SK-N-SH treated with all-trans-retinoic acid at 6 μM for 48 hours (cell line): Measurements from ENCODE around the gene SNN.

ENCODE experiments used
- ATAC-seq: fragments of 200-7000 bp; cut with Tn5 transposase; 3 replicates; pipeline ENCODE4 v1.9.1; 2020; ENCODE audit warnings: mild to moderate bottlenecking, moderate library complexity
- ARNTL ChIP-seq: fragments of 450-650 bp; formaldehyde crosslinking; IDR thresholded peaks from 2 replicates; pipeline ENCODE4 v1.5.0; 2020; ENCODE audit warnings: low read depth, mild to moderate bottlenecking, moderate library complexity, borderline replicate concordance
- CREB5 ChIP-seq: fragments of 250-450 bp; sonication (Bioruptor Pico); IDR thresholded peaks from 2 replicates; pipeline ENCODE4 v1.5.1; 2020; ENCODE audit warnings: low read depth, mild to moderate bottlenecking, moderate library complexity
- CSDC2 ChIP-seq: fragments of 250-450 bp; sonication (Bioruptor Pico); IDR thresholded peaks from 2 replicates; pipeline ENCODE4 v1.5.0; 2020; ENCODE audit warnings: mild to moderate bottlenecking, moderate library complexity
- CSRNP3 ChIP-seq: fragments of 250-450 bp; sonication (Bioruptor Pico); IDR thresholded peaks from 2 replicates; pipeline ENCODE4 v1.5.1; 2021; ENCODE audit warnings: mild to moderate bottlenecking, moderate library complexity
- ESRRG ChIP-seq: fragments of 250-450 bp; sonication (Bioruptor Pico); IDR thresholded peaks from 2 replicates; pipeline ENCODE4 v1.6.1; 2021; ENCODE audit warnings: mild to moderate bottlenecking
- GLIS3 ChIP-seq: fragments of 250-450 bp; sonication (Bioruptor Pico); IDR thresholded peaks from 2 replicates; pipeline ENCODE4 v1.5.0; 2020; ENCODE audit warnings: mild to moderate bottlenecking, moderate library complexity
- ISL1 ChIP-seq: fragments of 250-450 bp; sonication (Bioruptor Pico); IDR thresholded peaks from 2 replicates; pipeline ENCODE4 v2.1.2; 2022; ENCODE audit warnings: mild to moderate bottlenecking, moderate library complexity
- OSR1 ChIP-seq: fragments of 250-450 bp; sonication (Bioruptor Pico); IDR thresholded peaks from 2 replicates; pipeline ENCODE4 v1.8.0; 2022; ENCODE audit warnings: moderate library complexity, mild to moderate bottlenecking, inconsistent platforms
- PATZ1 ChIP-seq: fragments of 250-450 bp; sonication (Bioruptor Pico); IDR thresholded peaks from 2 replicates; pipeline ENCODE4 v1.8.0; 2020; ENCODE audit warnings: mild to moderate bottlenecking, moderate library complexity, borderline replicate concordance
- POU6F1 ChIP-seq: fragments of 250-450 bp; sonication (Bioruptor Pico); IDR thresholded peaks from 2 replicates; pipeline ENCODE4 v1.8.0; 2021; ENCODE audit warnings: low read depth, mild to moderate bottlenecking, moderate library complexity, borderline replicate concordance
- PPARA ChIP-seq: fragments of 250-450 bp; sonication (Bioruptor Pico); IDR thresholded peaks from 2 replicates; pipeline ENCODE4 v1.5.0; 2020; ENCODE audit warnings: mild to moderate bottlenecking, borderline replicate concordance
- RARB ChIP-seq: fragments of 250-450 bp; sonication (Bioruptor Pico); IDR thresholded peaks from 2 replicates; pipeline ENCODE4 v1.8.0; 2021; ENCODE audit warnings: mild to moderate bottlenecking, moderate library complexity
- TOX ChIP-seq: fragments of 250-450 bp; sonication (Bioruptor Pico); IDR thresholded peaks from 2 replicates; pipeline ENCODE4 v1.8.0; 2021; ENCODE audit warnings: mild to moderate bottlenecking, moderate library complexity, borderline replicate concordance
- TSHZ2 ChIP-seq: fragments of 250-450 bp; sonication (Bioruptor Pico); IDR thresholded peaks from 2 replicates; pipeline ENCODE4 v1.5.0; 2020; ENCODE audit warnings: mild to moderate bottlenecking, moderate library complexity
- ZC3H10 ChIP-seq: fragments of 250-450 bp; sonication (Bioruptor Pico); IDR thresholded peaks from 2 replicates; pipeline ENCODE4 v1.5.1; 2021; ENCODE audit warnings: mild to moderate bottlenecking, moderate library complexity
- ZFP3 ChIP-seq: fragments of 250-450 bp; sonication (Bioruptor Pico); IDR thresholded peaks from 2 replicates; pipeline ENCODE4 v1.5.0; 2020; ENCODE audit warnings: mild to moderate bottlenecking, moderate library complexity
- ZFP30 ChIP-seq: fragments of 450-650 bp; formaldehyde crosslinking; IDR thresholded peaks from 2 replicates; pipeline ENCODE4 v1.5.0; 2022; ENCODE audit warnings: mild to moderate bottlenecking, moderate library complexity
- ZNF565 ChIP-seq: fragments of 450-650 bp; formaldehyde crosslinking; conservative IDR thresholded peaks from 2 replicates; pipeline ENCODE4 v1.5.0; 2020; ENCODE audit warnings: low read depth, mild to moderate bottlenecking, moderate library complexity

SNN gene

GRCh38 chr16:11692651-11693050, 24.4 kb downstream of the SNN start:
- no peak for TF ChIP-seq RARB (CRISPR knock-in tag)
- TF ChIP-seq GLIS3 = no peak
- no peak for TF ChIP-seq OSR1
- no peak for TF ChIP-seq CSRNP3 (CRISPR knock-in tag)
- TF ChIP-seq ARNTL = no peak
- TF ChIP-seq ESRRG (CRISPR knock-in tag) = no peak
- TF ChIP-seq ZC3H10 (CRISPR knock-in tag) = no peak
- TF ChIP-seq POU6F1 (CRISPR knock-in tag) = no peak
- no peak for TF ChIP-seq ZFP30 (CRISPR knock-in tag)
- no peak for TF ChIP-seq ZFP3 (CRISPR knock-in tag)
- no peak for TF ChIP-seq ISL1 (CRISPR knock-in tag)
- TF ChIP-seq CREB5 (CRISPR knock-in tag) = no peak
- TF ChIP-seq TOX (CRISPR knock-in tag) = no peak
- no peak for TF ChIP-seq ZNF565 (CRISPR knock-in tag)
- TF ChIP-seq TSHZ2 (CRISPR knock-in tag) = no peak

GRCh38 chr16:11696266-11697012, 28.2 kb downstream of the SNN start:
- no peak for ATAC-seq
- TF ChIP-seq PATZ1 (CRISPR knock-in tag) (no peak), TOX (CRISPR knock-in tag) (no peak), PPARA (CRISPR knock-in tag) (no peak), CSDC2 (CRISPR knock-in tag) (no peak)

More at GRCh38 chr16:11692651-11693050, 24.4 kb downstream of the SNN start:
- no peak for ATAC-seq

- TF ChIP-seq PATZ1 (CRISPR knock-in tag) (no peak), PPARA (CRISPR knock-in tag) (no peak), GLIS3 (no peak), CSRNP3 (CRISPR knock-in tag) (no peak), ISL1 (CRISPR knock-in tag) (no peak), ZFP3 (CRISPR knock-in tag) (no peak), RARB (CRISPR knock-in tag) (no peak)
- ATAC-seq = no peak
Measured at GRCh38 chr16:11697319-11697718, 29.1 kb downstream of the SNN start.
